Panc1 (cell line): ENCODE data around the gene UBAP2. TPM values are rescaled to one million over a fixed set of nuclear protein-coding genes. Genes with fewer than 3 reads are reported as not detected.

ENCODE experiments used
- ATAC-seq: fragments of 200-7000 bp; cut with Tn5 transposase; 2 replicates; pipeline ENCODE4 v1.9.1; 2020; ENCODE audit warnings: mild to moderate bottlenecking, moderate library complexity
- BruUV-seq: library from RNA; stranded (reverse); fragments of 400-500 nt; replicated peaks from 2 replicates; lab custom pipeline; 2021; lab: Mats Ljungman, UMichigan
- CTCF ChIA-PET: fragments of 300-600 bp; sonication (Branson Sonifier 250); formaldehyde crosslinking; loops from one replicate; lab custom pipeline; 2022; ENCODE audit warnings: antibody characterized with exemption; lab: Charles Lee
- POLR2A ChIA-PET: fragments of 300-600 bp; sonication (Branson Sonifier 250); formaldehyde crosslinking; loops from one replicate; lab custom pipeline; 2022; ENCODE audit warnings: antibody characterized with exemption; lab: Charles Lee
- DNase-seq: peaks from one replicate; pipeline ENCODE4 v3.0.0-alpha.2; 2010; ENCODE audit warnings: low read depth, low spot score
- H3K27ac ChIP-seq: 2 replicates; pipeline ENCODE4 v1.5.1; 2011; ENCODE audit warnings: mild to moderate bottlenecking, low read length, inconsistent platforms
- H3K27me3 ChIP-seq: fragments of 200-500 bp; sonication (Bioruptor generic); 2 replicates; pipeline ENCODE4 v1.6.0; 2014; ENCODE audit warnings: low read length, inconsistent platforms; ENCODE audit not compliant: control insufficient read depth, insufficient read depth
- H3K36me3 ChIP-seq: fragments of 200-500 bp; sonication (Bioruptor generic); 2 replicates; pipeline ENCODE4 v1.5.1; 2014; ENCODE audit warnings: inconsistent platforms, mild to moderate bottlenecking, low read length, moderate library complexity; ENCODE audit not compliant: control insufficient read depth, insufficient read depth
- H3K4me1 ChIP-seq: 2 replicates; pipeline ENCODE4 v1.5.1; 2011; ENCODE audit warnings: inconsistent platforms, mild to moderate bottlenecking, low read length, moderate library complexity; ENCODE audit not compliant: control insufficient read depth, insufficient read depth
- H3K4me3 ChIP-seq, 2 experiments: 2 replicates each; pipeline ENCODE4 v1.5.1; 2011 to 2012; ENCODE audit warnings: low read depth in 2 of 2, low read length in 2 of 2, mild to moderate bottlenecking in 2 of 2, inconsistent platforms in 1 of 2, moderate library complexity in 1 of 2
- H3K9me3 ChIP-seq: fragments of 200-500 bp; sonication (Bioruptor generic); 2 replicates; pipeline ENCODE4 v1.5.1; 2014; ENCODE audit warnings: low read depth, mild to moderate bottlenecking, inconsistent platforms, low read length, moderate library complexity; ENCODE audit not compliant: control insufficient read depth, insufficient read depth
- CTCF ChIP-seq: fragments of 450-650 bp; IDR thresholded peaks from 2 replicates; pipeline ENCODE4 v1.5.1; 2017; ENCODE audit warnings: mild to moderate bottlenecking
- POLR2AphosphoS5 ChIP-seq: IDR thresholded peaks from 2 replicates; pipeline ENCODE4 v1.6.1; 2012; ENCODE audit warnings: mild to moderate bottlenecking, low read depth, low read length, moderate library complexity
- REST ChIP-seq, 2 experiments: IDR thresholded peaks; 2 replicates each; pipeline ENCODE4 v1.6.1; 2011 to 2012; ENCODE audit warnings: low read depth in 2 of 2, control low read depth in 1 of 2, low read length in 1 of 2, mild to moderate bottlenecking in 1 of 2, moderate library complexity in 1 of 2; ENCODE audit not compliant: insufficient read depth in 1 of 2
- SIN3A ChIP-seq: IDR thresholded peaks from 2 replicates; pipeline ENCODE4 v1.6.1; 2012; ENCODE audit warnings: low read depth, mild to moderate bottlenecking, low read length, moderate library complexity, borderline replicate concordance; ENCODE audit not compliant: insufficient read depth
- TCF7L2 ChIP-seq: IDR thresholded peaks from 2 replicates; pipeline ENCODE4 v1.6.1; 2011; ENCODE audit warnings: mild to moderate bottlenecking, low read depth, low read length, inconsistent platforms
- in situ Hi-C: cut with HindIII; loops from 2 replicates; pipeline ENCODE4 v1.10.0; 2016; ENCODE audit warnings: low sequenced_read_pairs, low pct_unique_long_range_greater_than_20kb
- intact Hi-C: fragments of 100-400 bp; cut with micrococcal nuclease; formaldehyde crosslinking; loops from one replicate; pipeline ENCODE4 v1.10.0; 2022; ENCODE audit not compliant: unreplicated experiment
- total RNA-seq: library from RNA; stranded (reverse); gene quantifications from one replicate; pipeline ENCODE4 v1.2.1, GENCODE V29; 2021; ENCODE audit not compliant: unreplicated experiment

UBAP2 gene
- total RNA-seq, 1 experiment from 2014 or later: 94.6 TPM

- ChIA-PET POLR2A (interaction anchor here (0.6 to 0.7 kb wide), 3 partner anchors 12 to 313 kb away, joined by 3 to 9 read pairs (median 5); no protein-coding TSS in a partner anchor), CTCF (no interaction called here)
- no peak for DNase-seq
- no peaks in the 10 kb centered on the region for H3K9me3 ChIP-seq
- H3K4me3 ChIP-seq: no peak overlapping the region
- intact Hi-C loops: no loop called here
- TF ChIP-seq SIN3A: no peak
- H3K27me3 ChIP-seq: no peaks in the 10 kb centered on the region
- ATAC-seq: no peak
- H3K27ac ChIP-seq: no peak overlapping the region
- peaks cover 15% of the 10 kb centered on the region for H3K4me1 ChIP-seq
- no peaks in the 10 kb centered on the region for H3K36me3 ChIP-seq
- BruUV-seq: no TSS peak
- in situ Hi-C loops: no loop called here
Observed at GRCh38 chr9:34032631-34033030, 16.1 kb downstream of the UBAP2 start.

GRCh38 chr9:34027845-34028574 is 20.7 kb downstream of the UBAP2 start:
- POLR2A ChIA-PET: interaction anchor here (0.6 kb wide), 2 partner anchors 14 to 117 kb away, joined by 3 read pairs; no protein-coding TSS in a partner anchor
- Histone ChIP-seq H3K27me3 (no peaks in the 10 kb centered on the region), H3K4me1 (no peaks in the 10 kb centered on the region), H3K36me3 (peaks cover 3% of the 10 kb centered on the region; the same call in 1 of the 2 replicates), H3K27ac (no peak overlapping the region), H3K4me3 (no peak overlapping the region), H3K9me3 (no peaks in the 10 kb centered on the region)
- TF ChIP-seq REST (IDR thresholded peaks at IDR 0.05; ENCODE audit: insufficient read depth in 1 of 2, low read depth in 2 of 2, low read length in 1 of 2) (no peak), SIN3A (no peak), CTCF (no peak), TCF7L2 (no peak), POLR2AphosphoS5 (no peak)
- in situ Hi-C loops (no loop called here), intact Hi-C loops (no loop called here)
- BruUV-seq: no TSS peak
- DNase-seq: no peak
- no peak for ATAC-seq
- CTCF ChIA-PET: no interaction called here

- Histone ChIP-seq H3K4me1 (no peaks in the 10 kb centered on the region), H3K27ac (no peak overlapping the region), H3K9me3 (no peaks in the 10 kb centered on the region), H3K27me3 (no peaks in the 10 kb centered on the region), H3K36me3 (peaks cover 3% of the 10 kb centered on the region; the same call in 1 of the 2 replicates), H3K4me3 (no peak overlapping the region)
- no peak for TF ChIP-seq CTCF
- no peak for TF ChIP-seq TCF7L2
- no peak for TF ChIP-seq SIN3A
- no peak for TF ChIP-seq REST (IDR thresholded peaks at IDR 0.05; ENCODE audit: insufficient read depth in 1 of 2, low read depth in 2 of 2, low read length in 1 of 2)
- no peak for TF ChIP-seq POLR2AphosphoS5
- CTCF ChIA-PET: no interaction called here
- intact Hi-C loops: no loop called here
- BruUV-seq: no TSS peak
- in situ Hi-C loops: no loop called here
- POLR2A ChIA-PET: no interaction called here
- ATAC-seq (no peak), DNase-seq (no peak)
Observed at GRCh38 chr9:34025811-34026210, 22.9 kb downstream of the UBAP2 start.
